UCSD-AML1 (cell line): Measurements from ENCODE around the gene ABHD17A.

Experiments used
- DNase-seq: peaks from one replicate; lab custom pipeline; 2025; ENCODE audit not compliant: unreplicated experiment; lab: John Stamatoyannopoulos, UW

ABHD17A gene

GRCh38 chr19:1841209-1841924 lies 43.9 kb downstream of the ABHD17A start:
- DNase-seq = peak; percentile 47

DNA sequence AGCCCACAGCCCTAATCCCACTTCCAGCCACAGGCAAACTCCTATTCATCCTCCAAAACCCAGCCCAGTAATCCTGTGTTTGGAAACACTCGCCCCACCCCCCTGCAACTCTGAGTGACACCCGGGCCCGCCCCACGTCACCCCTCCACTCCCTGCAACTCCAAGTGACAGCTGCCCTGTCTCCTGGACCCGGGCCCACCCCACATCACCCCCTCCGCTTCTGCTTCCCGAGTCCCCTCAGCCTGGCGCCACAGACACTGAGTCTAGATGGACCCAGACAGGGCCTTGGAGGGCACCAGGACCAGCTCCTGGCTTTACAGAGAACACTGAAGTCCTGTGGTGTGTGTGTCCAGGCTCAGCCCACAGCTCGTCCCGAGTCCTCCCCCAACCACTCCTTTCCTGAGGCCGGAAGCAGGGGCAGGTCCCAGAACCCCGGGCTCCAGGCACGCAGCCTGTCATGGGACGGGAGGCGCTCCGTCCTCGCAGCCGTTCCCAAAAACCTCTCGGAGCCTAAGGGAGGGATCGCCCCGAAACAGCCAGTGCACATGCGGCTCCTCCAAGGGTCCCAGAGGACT lies 44.7 kb downstream of the ABHD17A start:
- DNase-seq = peak; percentile 70

DNA sequence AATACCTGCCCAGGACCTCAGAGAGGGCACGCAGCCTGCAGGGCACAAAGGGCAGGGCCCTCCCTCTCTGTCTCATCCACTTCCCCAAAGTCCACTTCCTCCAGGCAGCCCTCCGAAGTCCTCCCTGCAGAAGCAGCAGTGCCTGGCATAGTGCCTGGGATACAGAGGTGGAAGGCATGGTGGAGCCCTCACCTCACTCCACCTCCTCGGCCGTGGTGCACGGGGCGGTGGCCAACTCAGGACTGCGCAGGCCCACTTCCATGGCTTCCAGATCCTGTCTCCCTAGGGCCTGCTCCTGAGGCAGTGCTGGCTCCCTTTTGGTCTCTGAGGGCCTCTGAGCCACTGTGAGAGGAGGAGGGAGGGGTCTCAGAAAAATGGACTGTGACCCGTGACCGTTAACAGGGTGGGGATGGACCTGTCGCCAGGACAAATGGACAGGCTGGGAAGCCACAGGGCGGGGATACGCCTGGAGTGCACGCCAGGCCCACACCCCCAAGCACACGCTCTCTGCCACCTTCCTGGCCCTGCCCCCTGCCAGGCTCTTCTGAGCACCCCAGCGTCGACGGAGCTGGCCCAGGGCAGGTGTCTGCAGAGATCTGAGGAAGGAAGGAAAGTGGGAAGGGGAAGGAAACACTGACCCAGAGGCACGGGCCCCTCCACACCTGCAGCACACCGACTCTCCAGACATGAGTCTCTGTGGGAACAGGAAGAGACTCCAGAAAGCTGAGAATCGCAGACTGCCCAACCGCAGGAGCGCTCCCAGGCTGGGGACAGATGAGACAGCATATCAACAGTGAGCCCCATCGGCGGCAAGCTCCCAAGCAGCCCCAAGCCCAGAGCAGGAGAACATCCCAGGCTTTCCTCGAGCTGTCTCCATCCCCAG lies 45.4 kb downstream of the ABHD17A start:
- DNase-seq = peak; percentile 57

DNA sequence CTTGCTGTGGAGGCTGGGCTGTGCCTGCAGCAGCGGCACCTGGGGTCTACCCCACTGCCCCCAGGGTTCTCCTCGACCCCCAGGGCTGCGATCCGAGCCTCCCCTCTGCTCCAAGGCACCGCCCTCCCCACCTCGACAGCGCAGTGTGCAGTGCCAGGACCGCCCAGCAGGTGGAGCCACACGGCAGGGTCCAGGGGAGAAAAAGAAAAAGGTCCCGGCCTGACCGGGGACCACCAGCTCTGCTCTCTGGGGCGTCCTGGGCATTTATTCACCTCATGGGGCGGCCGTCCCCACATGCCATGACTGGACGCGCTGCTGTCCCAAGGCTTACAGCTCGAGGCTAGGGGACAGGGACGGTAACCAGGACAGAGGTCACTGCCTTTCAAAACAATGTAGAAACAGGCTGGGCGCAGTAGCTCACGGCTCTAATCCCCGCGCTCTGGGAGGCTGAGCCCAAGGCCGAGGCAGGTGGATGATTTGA lies 47.6 kb downstream of the ABHD17A start:
- peak; percentile 53 for DNase-seq

DNA sequence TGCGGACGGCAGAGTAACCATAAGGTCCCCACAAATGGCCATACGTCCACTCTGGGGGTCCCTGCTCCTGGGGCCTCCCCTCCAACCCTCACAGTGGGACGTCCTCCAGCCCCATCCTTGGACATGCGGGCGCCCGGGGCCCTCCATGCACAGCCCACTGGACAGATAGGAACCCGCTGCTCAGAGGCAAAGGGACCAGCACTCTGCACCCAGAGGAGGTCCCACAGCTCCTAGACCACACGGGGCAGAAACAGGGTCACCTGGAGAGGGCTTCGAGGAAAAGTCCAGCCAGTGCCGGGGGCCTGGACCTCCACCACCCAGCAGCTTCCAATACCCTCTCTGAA lies 48.1 kb downstream of the ABHD17A start:
- no peak for DNase-seq

DNA sequence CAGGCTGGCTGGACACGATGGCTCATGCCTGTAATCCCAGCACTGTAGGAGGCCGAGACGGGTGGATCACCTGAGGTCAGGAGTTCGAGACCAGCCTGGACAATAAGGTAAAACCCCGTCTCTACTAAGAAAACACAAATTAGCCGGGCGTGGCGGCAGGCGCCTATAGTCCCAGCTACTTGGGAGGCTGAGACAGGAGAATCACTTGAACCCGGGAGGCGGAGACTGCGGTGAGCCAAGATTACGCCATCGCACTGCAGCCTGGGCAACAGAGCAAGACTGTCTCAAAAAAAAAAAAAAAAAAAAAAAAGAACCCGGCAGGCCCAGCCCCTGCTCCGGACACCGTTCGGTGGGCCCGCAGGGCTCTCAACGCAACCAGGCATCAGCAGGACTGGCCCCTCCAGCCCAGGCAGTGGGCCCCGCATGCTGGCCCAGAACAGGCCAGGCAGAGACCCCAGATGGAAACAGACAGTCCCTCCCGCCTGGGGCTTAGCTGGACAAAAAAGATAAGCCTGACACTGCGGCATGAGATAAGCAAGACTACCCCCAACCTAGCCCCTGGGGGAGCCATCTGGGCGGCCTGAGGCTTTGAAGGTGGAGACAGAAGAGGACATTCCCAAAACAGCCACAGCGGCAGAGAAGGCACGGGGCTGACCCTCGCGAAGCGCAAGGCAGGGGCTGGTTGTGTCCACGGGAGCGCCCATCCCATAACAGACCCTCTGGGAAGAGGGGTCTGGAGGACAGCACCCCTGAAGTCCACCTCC lies 48.7 kb downstream of the ABHD17A start:
- no peak for DNase-seq

DNA sequence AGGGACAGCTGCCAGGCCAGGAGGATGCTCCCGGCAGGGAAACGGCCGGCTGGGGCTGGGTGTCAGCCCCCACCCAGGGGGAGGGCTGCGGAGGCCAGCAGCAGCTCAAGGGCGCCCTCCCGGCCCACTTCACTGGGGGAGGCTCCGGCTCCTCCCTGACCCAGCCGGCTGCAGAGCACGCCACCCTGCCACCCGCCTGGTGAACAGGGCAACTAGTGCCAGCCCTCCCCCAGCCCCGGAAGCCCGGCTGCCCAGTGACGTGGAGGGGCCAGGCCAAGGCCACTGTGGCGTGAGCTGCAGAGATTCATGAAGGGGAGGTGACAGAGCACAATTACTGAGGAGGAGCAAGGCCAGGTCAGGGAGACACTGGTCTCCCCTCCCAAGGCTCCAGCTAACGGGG lies 51.8 kb downstream of the ABHD17A start:
- no peak for DNase-seq

- DNase-seq = no peak
These were observed 53.1 kb downstream of the ABHD17A start for GRCh38 chr19:1832046-1832663.

- DNase-seq = no peak
These were observed 54.3 kb downstream of the ABHD17A start for GRCh38 chr19:1830978-1831377.

DNA sequence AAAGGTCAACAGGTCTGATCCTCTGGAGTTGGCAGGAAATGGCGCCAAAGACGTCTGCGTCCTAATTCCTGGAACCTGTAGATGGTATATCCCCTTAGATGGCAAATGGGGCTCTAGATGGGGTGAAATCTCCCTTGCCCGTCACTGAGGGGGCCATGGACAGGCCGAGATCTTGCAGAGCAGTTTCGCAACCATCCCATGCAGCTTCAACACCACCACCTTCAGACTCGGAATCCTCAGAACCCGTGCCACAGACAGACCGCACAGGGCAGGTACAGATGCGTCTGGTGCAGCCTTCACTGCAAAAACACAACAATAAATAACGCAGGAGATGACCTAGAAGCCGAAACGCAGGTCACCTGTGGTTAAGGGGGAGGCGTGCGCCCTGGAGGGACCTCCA lies 54.7 kb downstream of the ABHD17A start:
- DNase-seq = no peak

DNA sequence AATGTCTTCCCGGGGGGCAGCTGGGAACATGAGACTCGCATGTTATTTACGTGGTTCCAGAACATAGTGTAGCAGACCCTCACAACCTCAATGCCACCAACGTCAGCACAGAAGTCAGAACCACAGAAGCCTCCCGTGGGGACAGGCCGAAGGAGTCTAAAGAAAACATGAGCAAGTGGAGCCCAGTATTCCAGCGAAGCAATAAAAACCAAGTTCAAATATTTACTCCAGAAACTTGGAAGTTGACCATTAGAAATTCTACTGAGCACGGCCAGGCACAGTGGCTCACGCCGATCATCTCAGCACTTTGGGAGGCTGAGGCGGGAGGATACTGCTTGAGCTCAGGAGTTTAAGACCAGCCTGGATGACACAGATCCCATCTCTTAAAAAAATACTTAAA lies 55.3 kb downstream of the ABHD17A start:
- no peak for DNase-seq

DNA sequence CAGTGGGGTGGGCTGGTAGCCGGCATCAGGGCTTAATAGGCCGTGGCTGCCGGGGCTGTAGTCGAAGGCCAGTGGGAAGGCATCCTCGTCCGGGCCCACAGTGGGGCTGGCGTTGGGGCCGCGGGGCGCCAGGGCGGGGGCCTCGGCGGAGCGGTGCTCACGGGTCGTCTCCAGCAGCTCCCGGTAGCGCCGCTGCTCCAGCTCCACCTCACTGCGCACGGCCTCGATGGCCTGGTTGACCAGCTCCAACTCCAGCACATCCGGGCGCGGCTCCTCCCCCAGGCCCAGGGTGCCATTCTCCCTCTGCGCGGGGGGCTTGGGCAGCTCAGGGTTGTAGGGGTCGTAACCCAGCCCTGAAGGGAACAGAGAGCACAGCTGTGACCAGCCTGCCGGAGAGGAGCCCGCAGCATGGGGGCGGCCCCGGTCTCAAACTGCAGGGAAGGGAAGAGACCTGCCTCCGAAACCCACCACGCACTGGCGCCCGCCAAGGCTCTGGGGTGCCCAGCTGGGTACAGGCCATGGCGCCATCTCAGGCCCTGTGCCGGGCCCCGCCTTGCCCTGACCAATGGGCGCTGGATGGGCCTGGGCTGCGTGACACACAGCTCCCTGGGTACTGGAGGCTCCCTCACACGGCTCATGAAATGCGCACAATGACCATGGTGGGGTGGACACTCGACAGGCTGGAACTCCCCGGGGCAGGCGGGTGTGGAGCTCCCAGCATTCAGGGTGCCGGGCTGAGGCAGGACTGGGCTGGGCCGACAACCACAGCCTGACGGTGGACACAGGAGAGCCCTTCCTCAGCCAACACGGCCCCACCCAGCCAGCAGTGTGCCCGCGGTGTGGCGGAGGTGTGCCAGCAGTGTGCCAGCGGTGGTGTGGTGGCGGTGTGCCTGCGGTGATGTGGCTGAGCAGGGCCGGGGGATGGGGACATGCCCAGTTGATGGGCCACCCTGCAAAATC lies 56.7 kb downstream of the ABHD17A start:
- DNase-seq = no peak

DNA sequence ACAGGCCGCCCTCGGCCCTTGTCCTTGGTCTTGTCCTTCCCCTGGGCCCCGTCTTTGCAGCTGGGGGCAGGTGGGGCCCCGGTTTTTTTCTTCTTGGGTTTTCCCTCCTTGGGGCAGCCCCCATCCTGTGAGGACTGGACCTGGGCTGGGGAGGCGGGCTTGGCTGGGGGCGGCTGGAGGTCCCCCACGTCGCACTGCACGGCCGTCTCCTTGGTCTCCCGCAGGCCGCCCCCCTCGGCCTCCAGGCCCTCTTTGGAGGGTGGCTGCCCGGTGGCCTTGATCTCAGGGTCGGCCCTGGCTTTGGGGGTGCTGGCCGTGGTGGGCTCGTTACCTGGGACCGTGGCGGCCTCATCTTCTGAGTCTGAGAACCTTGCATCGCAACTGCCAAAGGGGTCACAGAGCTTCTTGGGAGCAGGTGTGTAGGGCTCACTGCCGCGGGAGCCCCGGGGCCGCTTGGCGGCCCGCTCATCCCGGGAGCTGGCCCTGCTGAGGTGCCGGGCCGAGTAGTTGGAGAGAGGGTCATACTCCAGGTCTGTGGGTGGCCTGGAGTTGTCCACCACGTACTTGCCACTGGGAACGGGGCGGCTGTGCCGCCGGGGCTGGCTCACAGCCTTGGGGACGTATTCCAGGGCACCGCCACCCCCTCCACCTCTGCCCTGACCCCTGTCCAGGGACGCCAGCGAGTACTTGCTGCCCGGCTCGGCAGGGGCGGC lies 57.6 kb downstream of the ABHD17A start:
- DNase-seq = no peak
